DOHH2 (cell line): ENCODE measurements around the gene MTARC2.

ENCODE experiments used
- H3F3A ChIP-seq: fragments of 200-600 bp; sonication (generic), shearing (Covaris generic); 2 replicates; pipeline ENCODE4 v1.6.0; 2016; ENCODE audit warnings: antibody characterized with exemption, mild to moderate bottlenecking; ENCODE audit not compliant: control insufficient read depth, insufficient read depth
- H3K27ac ChIP-seq: fragments of 200-600 bp; sonication (generic); 2 replicates; pipeline ENCODE4 v1.5.1; 2014; ENCODE audit warnings: low read depth, mild to moderate bottlenecking, low read length, moderate library complexity
- H3K27me3 ChIP-seq: fragments of 200-600 bp; sonication (generic); 2 replicates; pipeline ENCODE4 v1.6.1; 2014; ENCODE audit warnings: mild to moderate bottlenecking, low read length, mixed read lengths; ENCODE audit not compliant: control insufficient read depth
- H3K36me3 ChIP-seq: fragments of 200-600 bp; sonication (generic); 2 replicates; pipeline ENCODE4 v1.6.1; 2014; ENCODE audit warnings: mild to moderate bottlenecking, low read length, moderate library complexity, mixed read lengths; ENCODE audit not compliant: control insufficient read depth
- H3K4me1 ChIP-seq: fragments of 200-600 bp; sonication (generic); 2 replicates; pipeline ENCODE4 v1.6.1; 2014; ENCODE audit warnings: mild to moderate bottlenecking, low read length, mixed read lengths; ENCODE audit not compliant: control insufficient read depth
- H3K4me2 ChIP-seq: fragments of 200-600 bp; sonication (generic); 2 replicates; pipeline ENCODE4 v1.6.0; 2014; ENCODE audit warnings: mild to moderate bottlenecking, low read length, moderate library complexity
- H3K4me3 ChIP-seq: fragments of 200-600 bp; sonication (generic); 2 replicates; pipeline ENCODE4 v1.5.1; 2014; ENCODE audit warnings: mild to moderate bottlenecking, low read length, mixed read lengths
- H3K79me2 ChIP-seq: fragments of 200-600 bp; sonication (generic); 2 replicates; pipeline ENCODE4 v1.6.1; 2014; ENCODE audit warnings: mild to moderate bottlenecking, low read length, mixed read lengths; ENCODE audit not compliant: control insufficient read depth
- H3K9me2 ChIP-seq: fragments of 200-600 bp; sonication (generic); replicated peaks from 2 replicates; pipeline ENCODE4 v1.6.1; 2014; ENCODE audit warnings: mild to moderate bottlenecking, low read length, mixed read lengths; ENCODE audit not compliant: control insufficient read depth
- H3K9me3 ChIP-seq: fragments of 200-600 bp; sonication (generic); 2 replicates; pipeline ENCODE4 v1.6.1; 2014; ENCODE audit warnings: antibody characterized with exemption, low read length, mixed read lengths; ENCODE audit not compliant: control insufficient read depth, insufficient read depth
- H4K20me1 ChIP-seq: fragments of 200-600 bp; sonication (generic); 2 replicates; pipeline ENCODE4 v1.6.0; 2014; ENCODE audit warnings: low read depth, mild to moderate bottlenecking, antibody characterized with exemption, low read length, moderate library complexity; ENCODE audit not compliant: control insufficient read depth, insufficient read depth
- EZH2phosphoT487 ChIP-seq: fragments of 200-600 bp; sonication (generic); IDR thresholded peaks from 2 replicates; pipeline ENCODE4 v1.6.1; 2017; ENCODE audit warnings: borderline replicate concordance, mild to moderate bottlenecking, antibody characterized with exemption, low read length, moderate library complexity, mixed read lengths
- TF ChIP-seq, protein P1 (sequence below): fragments of 200-600 bp; sonication (generic); IDR thresholded peaks from one replicate; pipeline ENCODE4 v1.5.1; 2014; ENCODE audit warnings: antibody characterized with exemption, mild to moderate bottlenecking, low read depth, low read length; ENCODE audit not compliant: poor library complexity, severe bottlenecking

MTARC2 gene

GRCh38 chr1:220788900-220789299, 40.8 kb downstream of the MTARC2 start:
- Histone ChIP-seq H3K79me2 (no peaks in the 10 kb centered on the region), H3K27me3 (peaks cover 14% of the 10 kb centered on the region), H3K4me3 (no peak overlapping the region), H3K36me3 (no peaks in the 10 kb centered on the region), H3K27ac (no peak overlapping the region), H3F3A (no peaks in the 10 kb centered on the region), H3K4me2 (no peak overlapping the region), H3K9me2 (no peaks in the 10 kb centered on the region), H3K9me3 (no peaks in the 10 kb centered on the region), H3K4me1 (no peaks in the 10 kb centered on the region), H4K20me1 (no peaks in the 10 kb centered on the region)
- TF ChIP-seq, protein P1, sequence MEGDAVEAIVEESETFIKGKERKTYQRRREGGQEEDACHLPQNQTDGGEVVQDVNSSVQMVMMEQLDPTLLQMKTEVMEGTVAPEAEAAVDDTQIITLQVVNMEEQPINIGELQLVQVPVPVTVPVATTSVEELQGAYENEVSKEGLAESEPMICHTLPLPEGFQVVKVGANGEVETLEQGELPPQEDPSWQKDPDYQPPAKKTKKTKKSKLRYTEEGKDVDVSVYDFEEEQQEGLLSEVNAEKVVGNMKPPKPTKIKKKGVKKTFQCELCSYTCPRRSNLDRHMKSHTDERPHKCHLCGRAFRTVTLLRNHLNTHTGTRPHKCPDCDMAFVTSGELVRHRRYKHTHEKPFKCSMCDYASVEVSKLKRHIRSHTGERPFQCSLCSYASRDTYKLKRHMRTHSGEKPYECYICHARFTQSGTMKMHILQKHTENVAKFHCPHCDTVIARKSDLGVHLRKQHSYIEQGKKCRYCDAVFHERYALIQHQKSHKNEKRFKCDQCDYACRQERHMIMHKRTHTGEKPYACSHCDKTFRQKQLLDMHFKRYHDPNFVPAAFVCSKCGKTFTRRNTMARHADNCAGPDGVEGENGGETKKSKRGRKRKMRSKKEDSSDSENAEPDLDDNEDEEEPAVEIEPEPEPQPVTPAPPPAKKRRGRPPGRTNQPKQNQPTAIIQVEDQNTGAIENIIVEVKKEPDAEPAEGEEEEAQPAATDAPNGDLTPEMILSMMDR = no peak
- no peak for TF ChIP-seq EZH2phosphoT487

- H3F3A ChIP-seq = no peaks in the 10 kb centered on the region
- no peaks in the 10 kb centered on the region for H3K9me3 ChIP-seq
- no peaks in the 10 kb centered on the region for H3K79me2 ChIP-seq
- TF ChIP-seq, protein P1 = no peak
- TF ChIP-seq EZH2phosphoT487 = no peak
- H3K4me1 ChIP-seq = no peaks in the 10 kb centered on the region
- H3K4me3 ChIP-seq = no peak overlapping the region
- H3K4me2 ChIP-seq = no peak overlapping the region
- H3K9me2 ChIP-seq = no peaks in the 10 kb centered on the region
- H3K36me3 ChIP-seq = no peaks in the 10 kb centered on the region
- H4K20me1 ChIP-seq = no peaks in the 10 kb centered on the region
- peaks cover 11% of the 10 kb centered on the region; the same call in 1 of the 2 replicates for H3K27me3 ChIP-seq
- no peak overlapping the region for H3K27ac ChIP-seq
These were observed 41.5 kb downstream of the MTARC2 start for GRCh38 chr1:220789532-220790147.

GRCh38 chr1:220791285-220791684, 43.2 kb downstream of the MTARC2 start:
- Histone ChIP-seq H3K4me1 (no peaks in the 10 kb centered on the region), H3K9me2 (no peaks in the 10 kb centered on the region), H4K20me1 (no peaks in the 10 kb centered on the region), H3K79me2 (no peaks in the 10 kb centered on the region), H3K9me3 (no peaks in the 10 kb centered on the region), H3F3A (no peaks in the 10 kb centered on the region), H3K36me3 (no peaks in the 10 kb centered on the region), H3K4me3 (no peak overlapping the region), H3K27ac (no peak overlapping the region), H3K27me3 (peaks cover 3% of the 10 kb centered on the region; the same call in 1 of the 2 replicates), H3K4me2 (no peak overlapping the region)
- TF ChIP-seq EZH2phosphoT487 = no peak
- TF ChIP-seq, protein P1 = no peak
